HG03558 (cell line): ENCODE data around the gene DCAF4.

Source experiments
- ATAC-seq: cut with Tn5 transposase; IDR thresholded peaks from one replicate; pipeline ENCODE4 v1.9.1; 2021; ENCODE audit warnings: moderate number of reproducible peaks; ENCODE audit not compliant: unreplicated experiment; ENCODE audit errors: extremely low read depth

Gene DCAF4

GRCh38 chr14:72893636-72894322 lies 32.5 kb upstream of the DCAF4 start, which contains the start of gene DPF3:
Gene DPF3 (minus strand): TSS chr14:72894101. CDS start chr14:72894088, 13 bp downstream.
- ATAC-seq = peak; percentile 92

GRCh38 chr14:72894323-72894622 lies 32.0 kb upstream of the DCAF4 start:
- no peak for ATAC-seq

GRCh38 chr14:72894623-72895378 lies 31.5 kb upstream of the DCAF4 start:
- no peak for ATAC-seq

- no peak for ATAC-seq
These were observed 27.8 kb upstream of the DCAF4 start for GRCh38 chr14:72898448-72898847.

GRCh38 chr14:72901361-72901760 lies 24.9 kb upstream of the DCAF4 start:
- no peak for ATAC-seq

GRCh38 chr14:72902801-72903530 lies 23.3 kb upstream of the DCAF4 start:
- ATAC-seq = no peak

- ATAC-seq = no peak
These were observed 22.5 kb upstream of the DCAF4 start for GRCh38 chr14:72903716-72904115.

- no peak for ATAC-seq
These were observed 22.0 kb upstream of the DCAF4 start for GRCh38 chr14:72904218-72904617.

GRCh38 chr14:72904840-72905561 lies 21.3 kb upstream of the DCAF4 start:
- ATAC-seq = no peak

GRCh38 chr14:72906316-72906715 lies 19.9 kb upstream of the DCAF4 start:
- ATAC-seq = no peak

- ATAC-seq = no peak
These were observed 19.4 kb upstream of the DCAF4 start for GRCh38 chr14:72906879-72907278.

GRCh38 chr14:72907886-72908285 lies 18.4 kb upstream of the DCAF4 start:
- ATAC-seq = no peak

- no peak for ATAC-seq
These were observed 17.1 kb upstream of the DCAF4 start for GRCh38 chr14:72909163-72909562.

GRCh38 chr14:72913809-72914208 lies 12.5 kb upstream of the DCAF4 start:
- ATAC-seq = no peak

GRCh38 chr14:72916174-72916573 lies 10.1 kb upstream of the DCAF4 start:
- no peak for ATAC-seq

GRCh38 chr14:72917094-72917802 lies 9.0 kb upstream of the DCAF4 start:
- no peak for ATAC-seq

- ATAC-seq = no peak
These were observed 6.3 kb upstream of the DCAF4 start for GRCh38 chr14:72920008-72920407.

- ATAC-seq = no peak
These were observed 4.9 kb upstream of the DCAF4 start for GRCh38 chr14:72921396-72921795.

- ATAC-seq = no peak
These were observed 1.9 kb upstream of the DCAF4 start for GRCh38 chr14:72924337-72924736.

GRCh38 chr14:72925171-72925759 lies 999 bp upstream of the DCAF4 start:
- ATAC-seq = no peak
